SK-N-SH treated with all-trans-retinoic acid at 6 μM for 48 hours (cell line): ENCODE results near the gene CYP4V2.

Experiments
- ATAC-seq: fragments of 200-7000 bp; cut with Tn5 transposase; 3 replicates; pipeline ENCODE4 v1.9.1; 2020; ENCODE audit warnings: mild to moderate bottlenecking, moderate library complexity
- ARNTL ChIP-seq: fragments of 450-650 bp; formaldehyde crosslinking; IDR thresholded peaks from 2 replicates; pipeline ENCODE4 v1.5.0; 2020; ENCODE audit warnings: low read depth, mild to moderate bottlenecking, moderate library complexity, borderline replicate concordance
- BACH2 ChIP-seq: fragments of 250-450 bp; sonication (Bioruptor Pico); IDR thresholded peaks from 2 replicates; pipeline ENCODE4 v1.9.0; 2021; ENCODE audit warnings: mild to moderate bottlenecking, borderline replicate concordance
- ESRRG ChIP-seq: fragments of 250-450 bp; sonication (Bioruptor Pico); IDR thresholded peaks from 2 replicates; pipeline ENCODE4 v1.6.1; 2021; ENCODE audit warnings: mild to moderate bottlenecking
- GLIS3 ChIP-seq: fragments of 250-450 bp; sonication (Bioruptor Pico); IDR thresholded peaks from 2 replicates; pipeline ENCODE4 v1.5.0; 2020; ENCODE audit warnings: mild to moderate bottlenecking, moderate library complexity
- ISL1 ChIP-seq: fragments of 250-450 bp; sonication (Bioruptor Pico); IDR thresholded peaks from 2 replicates; pipeline ENCODE4 v2.1.2; 2022; ENCODE audit warnings: mild to moderate bottlenecking, moderate library complexity
- OSR1 ChIP-seq: fragments of 250-450 bp; sonication (Bioruptor Pico); IDR thresholded peaks from 2 replicates; pipeline ENCODE4 v1.8.0; 2022; ENCODE audit warnings: moderate library complexity, mild to moderate bottlenecking, inconsistent platforms
- RARB ChIP-seq: fragments of 250-450 bp; sonication (Bioruptor Pico); IDR thresholded peaks from 2 replicates; pipeline ENCODE4 v1.8.0; 2021; ENCODE audit warnings: mild to moderate bottlenecking, moderate library complexity
- TCF4 ChIP-seq: fragments of 250-450 bp; sonication (Bioruptor Pico); IDR thresholded peaks from 2 replicates; pipeline ENCODE4 v1.8.0; 2021; ENCODE audit warnings: mild to moderate bottlenecking, moderate library complexity, borderline replicate concordance
- TOX ChIP-seq: fragments of 250-450 bp; sonication (Bioruptor Pico); IDR thresholded peaks from 2 replicates; pipeline ENCODE4 v1.8.0; 2021; ENCODE audit warnings: mild to moderate bottlenecking, moderate library complexity, borderline replicate concordance
- ZC3H10 ChIP-seq: fragments of 250-450 bp; sonication (Bioruptor Pico); IDR thresholded peaks from 2 replicates; pipeline ENCODE4 v1.5.1; 2021; ENCODE audit warnings: mild to moderate bottlenecking, moderate library complexity
- ZFP3 ChIP-seq: fragments of 250-450 bp; sonication (Bioruptor Pico); IDR thresholded peaks from 2 replicates; pipeline ENCODE4 v1.5.0; 2020; ENCODE audit warnings: mild to moderate bottlenecking, moderate library complexity
- ZNF70 ChIP-seq: fragments of 450-650 bp; formaldehyde crosslinking; IDR thresholded peaks from 2 replicates; pipeline ENCODE4 v1.5.0; 2020; ENCODE audit warnings: mild to moderate bottlenecking, moderate library complexity
- ZNF8 ChIP-seq: fragments of 450-650 bp; formaldehyde crosslinking; IDR thresholded peaks from 2 replicates; pipeline ENCODE4 v1.5.0; 2020; ENCODE audit warnings: mild to moderate bottlenecking, moderate library complexity
- TF ChIP-seq, protein P1 (sequence below): fragments of 250-450 bp; sonication (Bioruptor Pico); IDR thresholded peaks from 2 replicates; pipeline ENCODE4 v1.5.1; 2020; ENCODE audit warnings: low read depth, mild to moderate bottlenecking, moderate library complexity
- TF ChIP-seq, protein P2 (sequence below): fragments of 250-450 bp; sonication (Bioruptor Pico); IDR thresholded peaks from 2 replicates; pipeline ENCODE4 v1.8.0; 2020; ENCODE audit warnings: mild to moderate bottlenecking, moderate library complexity, borderline replicate concordance
- TF ChIP-seq, protein P3 (sequence below): fragments of 250-450 bp; sonication (Bioruptor Pico); IDR thresholded peaks from 2 replicates; pipeline ENCODE4 v1.8.0; 2021; ENCODE audit warnings: low read depth, mild to moderate bottlenecking, moderate library complexity, borderline replicate concordance
- TF ChIP-seq, protein P4 (sequence below): fragments of 250-450 bp; sonication (Bioruptor Pico); IDR thresholded peaks from 2 replicates; pipeline ENCODE4 v1.5.0; 2020; ENCODE audit warnings: mild to moderate bottlenecking, moderate library complexity

The CYP4V2 gene

DNA sequence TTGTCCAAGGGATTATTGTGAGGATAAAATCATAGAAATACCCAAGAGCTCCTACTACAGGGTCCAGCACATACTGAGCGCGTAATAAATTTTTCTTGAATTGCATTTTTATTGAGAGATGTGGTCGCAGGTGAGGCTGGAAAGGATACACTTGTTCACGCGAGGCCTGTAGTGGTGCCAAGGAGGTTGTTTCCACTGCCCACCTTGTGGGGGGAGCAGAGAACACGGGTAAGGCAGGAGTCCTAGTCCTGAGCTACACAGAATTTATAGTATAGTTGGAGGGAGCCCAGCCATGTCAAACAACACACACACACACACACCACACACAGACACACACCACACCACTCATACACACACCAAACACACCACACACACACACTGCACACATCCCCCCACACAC, 31.8 kb upstream of the CYP4V2 start:
- TF ChIP-seq ZNF8 (CRISPR knock-in tag) (no peak), ZC3H10 (CRISPR knock-in tag) (no peak), ARNTL (CRISPR knock-in tag) (no peak)
- TF ChIP-seq, all 23 proteins: peak for 0

DNA sequence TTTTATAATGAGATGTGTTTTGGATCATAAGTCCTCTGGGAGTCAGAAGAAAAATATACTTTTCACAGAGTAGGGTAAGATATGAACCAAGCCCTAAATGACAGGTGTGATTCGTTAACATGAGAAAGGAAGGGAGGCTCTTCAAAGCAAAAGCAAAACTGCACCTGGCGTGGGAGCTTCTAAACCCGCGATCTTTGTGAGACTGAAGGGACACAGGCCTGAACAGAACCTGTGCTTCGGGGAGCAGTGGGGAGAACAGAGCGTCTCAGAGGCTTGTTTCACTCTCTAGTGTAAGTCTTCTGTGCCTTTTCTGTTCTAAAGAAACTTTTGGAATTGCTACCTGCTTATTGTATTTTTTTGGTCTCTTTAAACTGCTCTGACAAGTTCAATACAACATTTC, 30.2 kb upstream of the CYP4V2 start:
- ATAC-seq = no peak
- no peak for TF ChIP-seq ZNF8 (CRISPR knock-in tag)
- no peak for TF ChIP-seq ZFP3
- no peak for TF ChIP-seq TOX

More for the DNA sequence above, 31.8 kb upstream of the CYP4V2 start:
- no peak for ATAC-seq

DNA sequence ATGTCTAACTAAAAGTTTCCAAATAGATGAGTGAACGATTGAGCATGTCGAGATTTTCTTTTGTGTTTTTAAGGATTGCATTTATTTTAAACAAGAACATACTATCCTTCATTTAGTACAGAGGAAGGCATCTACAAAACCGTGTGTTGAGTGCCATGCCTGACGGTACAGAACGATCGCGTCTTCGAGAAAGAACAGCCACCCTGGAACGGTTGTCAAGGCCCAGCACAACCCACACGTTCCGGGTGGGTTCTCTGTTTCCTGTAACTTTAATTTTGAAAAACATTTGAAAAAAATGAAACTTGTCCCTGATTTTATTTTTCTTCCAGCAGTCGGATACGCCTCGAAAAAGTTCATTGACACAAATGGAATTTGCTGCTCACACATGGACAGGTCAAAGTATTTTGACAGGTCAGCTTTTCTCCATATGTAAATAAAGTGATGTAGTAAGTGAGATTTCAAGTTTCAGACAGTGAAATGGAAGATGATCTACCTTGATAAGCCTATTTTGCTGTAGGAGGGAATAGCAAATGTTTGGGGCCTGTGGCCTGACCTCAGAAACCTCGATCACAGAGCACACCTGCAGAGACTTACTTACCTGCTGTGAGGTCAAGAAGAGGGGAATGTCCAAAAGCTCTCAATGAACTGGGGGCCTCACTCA, 24.4 kb upstream of the CYP4V2 start:
- ATAC-seq = no peak

DNA sequence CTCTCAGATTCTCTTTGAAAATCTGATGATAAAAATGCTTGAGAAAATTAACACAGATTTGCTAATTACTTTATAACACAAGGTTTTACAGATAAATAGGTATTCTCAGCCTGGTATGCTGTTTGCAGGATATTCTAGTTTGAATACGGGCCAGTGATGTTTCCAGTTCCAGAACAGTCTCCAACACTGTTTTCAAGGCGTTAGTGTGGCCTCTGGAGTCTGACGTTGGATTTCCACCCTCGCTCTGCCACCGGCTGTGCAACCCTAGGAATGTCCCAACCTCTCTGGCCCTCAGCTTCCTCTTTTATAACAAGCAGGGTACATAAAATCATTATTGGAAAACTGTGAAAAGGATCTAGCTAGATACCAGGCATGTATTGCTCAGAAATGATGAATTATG, 23.8 kb upstream of the CYP4V2 start:
- ATAC-seq = no peak
- TF ChIP-seq, protein P1, sequence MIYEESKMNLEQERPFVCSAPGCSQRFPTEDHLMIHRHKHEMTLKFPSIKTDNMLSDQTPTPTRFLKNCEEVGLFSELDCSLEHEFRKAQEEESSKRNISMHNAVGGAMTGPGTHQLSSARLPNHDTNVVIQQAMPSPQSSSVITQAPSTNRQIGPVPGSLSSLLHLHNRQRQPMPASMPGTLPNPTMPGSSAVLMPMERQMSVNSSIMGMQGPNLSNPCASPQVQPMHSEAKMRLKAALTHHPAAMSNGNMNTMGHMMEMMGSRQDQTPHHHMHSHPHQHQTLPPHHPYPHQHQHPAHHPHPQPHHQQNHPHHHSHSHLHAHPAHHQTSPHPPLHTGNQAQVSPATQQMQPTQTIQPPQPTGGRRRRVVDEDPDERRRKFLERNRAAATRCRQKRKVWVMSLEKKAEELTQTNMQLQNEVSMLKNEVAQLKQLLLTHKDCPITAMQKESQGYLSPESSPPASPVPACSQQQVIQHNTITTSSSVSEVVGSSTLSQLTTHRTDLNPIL = no peak
- no peak for TF ChIP-seq BACH2 (CRISPR knock-in tag)
- TF ChIP-seq ZFP3 = no peak
- no peak for TF ChIP-seq OSR1 (CRISPR knock-in tag)
- no peak for TF ChIP-seq GLIS3
- no peak for TF ChIP-seq TCF4 (CRISPR knock-in tag)

More for the DNA sequence above, 24.4 kb upstream of the CYP4V2 start:
- no peak for TF ChIP-seq ZNF70 (CRISPR knock-in tag)
- no peak for TF ChIP-seq BACH2 (CRISPR knock-in tag)
- no peak for TF ChIP-seq RARB
- TF ChIP-seq TOX = no peak
- TF ChIP-seq ZC3H10 (CRISPR knock-in tag) = no peak
- TF ChIP-seq ZNF8 (CRISPR knock-in tag) = no peak

DNA sequence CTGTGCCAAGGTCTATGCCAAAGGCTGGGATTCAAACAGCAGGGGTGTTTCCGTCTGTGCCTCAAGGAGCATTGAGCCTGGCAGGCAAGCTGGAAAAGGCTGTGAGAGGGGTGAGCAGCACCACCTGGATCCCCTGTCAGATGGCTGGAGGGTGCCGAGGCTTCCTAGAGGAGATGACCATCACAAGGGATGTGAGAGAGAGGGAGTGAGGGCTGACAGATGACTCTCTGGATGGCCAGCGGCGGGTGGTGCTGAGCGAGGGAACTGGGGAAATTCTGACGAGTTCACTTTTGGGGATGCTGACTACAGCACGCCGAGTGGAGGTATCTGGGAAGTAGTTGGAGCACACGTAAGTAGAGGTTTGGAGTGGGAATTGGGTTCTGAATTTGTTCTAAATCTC, 22.6 kb upstream of the CYP4V2 start:
- TF ChIP-seq OSR1 (CRISPR knock-in tag) (no peak), TOX (no peak), TCF4 (CRISPR knock-in tag) (no peak), ZNF8 (CRISPR knock-in tag) (no peak), GLIS3 (no peak)
- TF ChIP-seq, protein P2, sequence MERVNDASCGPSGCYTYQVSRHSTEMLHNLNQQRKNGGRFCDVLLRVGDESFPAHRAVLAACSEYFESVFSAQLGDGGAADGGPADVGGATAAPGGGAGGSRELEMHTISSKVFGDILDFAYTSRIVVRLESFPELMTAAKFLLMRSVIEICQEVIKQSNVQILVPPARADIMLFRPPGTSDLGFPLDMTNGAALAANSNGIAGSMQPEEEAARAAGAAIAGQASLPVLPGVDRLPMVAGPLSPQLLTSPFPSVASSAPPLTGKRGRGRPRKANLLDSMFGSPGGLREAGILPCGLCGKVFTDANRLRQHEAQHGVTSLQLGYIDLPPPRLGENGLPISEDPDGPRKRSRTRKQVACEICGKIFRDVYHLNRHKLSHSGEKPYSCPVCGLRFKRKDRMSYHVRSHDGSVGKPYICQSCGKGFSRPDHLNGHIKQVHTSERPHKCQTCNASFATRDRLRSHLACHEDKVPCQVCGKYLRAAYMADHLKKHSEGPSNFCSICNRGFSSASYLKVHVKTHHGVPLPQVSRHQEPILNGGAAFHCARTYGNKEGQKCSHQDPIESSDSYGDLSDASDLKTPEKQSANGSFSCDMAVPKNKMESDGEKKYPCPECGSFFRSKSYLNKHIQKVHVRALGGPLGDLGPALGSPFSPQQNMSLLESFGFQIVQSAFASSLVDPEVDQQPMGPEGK = no peak
- TF ChIP-seq, protein P3, sequence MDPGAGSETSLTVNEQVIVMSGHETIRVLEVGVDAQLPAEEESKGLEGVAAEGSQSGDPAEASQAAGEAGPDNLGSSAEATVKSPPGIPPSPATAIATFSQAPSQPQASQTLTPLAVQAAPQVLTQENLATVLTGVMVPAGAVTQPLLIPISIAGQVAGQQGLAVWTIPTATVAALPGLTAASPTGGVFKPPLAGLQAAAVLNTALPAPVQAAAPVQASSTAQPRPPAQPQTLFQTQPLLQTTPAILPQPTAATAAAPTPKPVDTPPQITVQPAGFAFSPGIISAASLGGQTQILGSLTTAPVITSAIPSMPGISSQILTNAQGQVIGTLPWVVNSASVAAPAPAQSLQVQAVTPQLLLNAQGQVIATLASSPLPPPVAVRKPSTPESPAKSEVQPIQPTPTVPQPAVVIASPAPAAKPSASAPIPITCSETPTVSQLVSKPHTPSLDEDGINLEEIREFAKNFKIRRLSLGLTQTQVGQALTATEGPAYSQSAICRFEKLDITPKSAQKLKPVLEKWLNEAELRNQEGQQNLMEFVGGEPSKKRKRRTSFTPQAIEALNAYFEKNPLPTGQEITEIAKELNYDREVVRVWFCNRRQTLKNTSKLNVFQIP (CRISPR knock-in tag) = no peak
- TF ChIP-seq, protein P4, sequence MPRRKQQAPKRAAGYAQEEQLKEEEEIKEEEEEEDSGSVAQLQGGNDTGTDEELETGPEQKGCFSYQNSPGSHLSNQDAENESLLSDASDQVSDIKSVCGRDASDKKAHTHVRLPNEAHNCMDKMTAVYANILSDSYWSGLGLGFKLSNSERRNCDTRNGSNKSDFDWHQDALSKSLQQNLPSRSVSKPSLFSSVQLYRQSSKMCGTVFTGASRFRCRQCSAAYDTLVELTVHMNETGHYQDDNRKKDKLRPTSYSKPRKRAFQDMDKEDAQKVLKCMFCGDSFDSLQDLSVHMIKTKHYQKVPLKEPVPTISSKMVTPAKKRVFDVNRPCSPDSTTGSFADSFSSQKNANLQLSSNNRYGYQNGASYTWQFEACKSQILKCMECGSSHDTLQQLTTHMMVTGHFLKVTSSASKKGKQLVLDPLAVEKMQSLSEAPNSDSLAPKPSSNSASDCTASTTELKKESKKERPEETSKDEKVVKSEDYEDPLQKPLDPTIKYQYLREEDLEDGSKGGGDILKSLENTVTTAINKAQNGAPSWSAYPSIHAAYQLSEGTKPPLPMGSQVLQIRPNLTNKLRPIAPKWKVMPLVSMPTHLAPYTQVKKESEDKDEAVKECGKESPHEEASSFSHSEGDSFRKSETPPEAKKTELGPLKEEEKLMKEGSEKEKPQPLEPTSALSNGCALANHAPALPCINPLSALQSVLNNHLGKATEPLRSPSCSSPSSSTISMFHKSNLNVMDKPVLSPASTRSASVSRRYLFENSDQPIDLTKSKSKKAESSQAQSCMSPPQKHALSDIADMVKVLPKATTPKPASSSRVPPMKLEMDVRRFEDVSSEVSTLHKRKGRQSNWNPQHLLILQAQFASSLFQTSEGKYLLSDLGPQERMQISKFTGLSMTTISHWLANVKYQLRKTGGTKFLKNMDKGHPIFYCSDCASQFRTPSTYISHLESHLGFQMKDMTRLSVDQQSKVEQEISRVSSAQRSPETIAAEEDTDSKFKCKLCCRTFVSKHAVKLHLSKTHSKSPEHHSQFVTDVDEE (CRISPR knock-in tag) = no peak
- ATAC-seq = no peak

DNA sequence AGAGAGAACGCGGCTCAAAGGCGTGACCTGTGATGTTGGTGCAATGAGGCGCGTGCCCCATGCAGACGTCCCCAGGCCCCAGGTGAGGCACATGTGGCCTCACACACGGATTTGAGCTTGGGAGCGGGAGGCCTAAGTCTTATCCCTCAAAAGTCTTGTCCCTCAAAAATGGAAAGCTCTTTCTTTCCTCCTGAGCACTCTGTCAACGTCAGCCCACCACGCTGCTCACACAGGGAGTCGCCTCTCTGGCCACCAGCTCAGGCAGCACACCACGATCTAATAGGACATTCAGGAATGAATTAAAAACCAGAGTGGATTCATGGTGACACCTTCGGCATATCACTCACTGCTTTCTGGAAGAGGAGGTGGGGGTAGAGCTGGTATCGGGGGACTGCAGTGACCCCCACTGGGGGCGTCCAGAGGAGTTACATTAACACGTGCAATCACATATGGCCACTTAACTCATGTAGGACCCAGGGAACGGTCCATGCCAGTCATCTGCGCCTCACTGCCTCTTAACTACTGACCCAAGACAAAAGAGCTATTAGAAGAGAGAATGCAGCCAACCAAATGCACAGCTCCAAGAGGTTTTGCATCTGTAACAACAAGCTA, 21.9 kb upstream of the CYP4V2 start:
- no peak for ATAC-seq
- TF ChIP-seq, protein P4 (CRISPR knock-in tag) = no peak
- TF ChIP-seq, protein P1 = no peak
- TF ChIP-seq ISL1 (CRISPR knock-in tag) (no peak), TOX (no peak), ESRRG (no peak), RARB (no peak)
- TF ChIP-seq, protein P3 (CRISPR knock-in tag) = no peak
